HL-60 (cell line): ENCODE measurements around the gene C3orf20.

Source experiments
- CTCF ChIP-seq: IDR thresholded peaks from one replicate; pipeline ENCODE4 v1.5.1; 2011; ENCODE audit warnings: low read length, control low read depth, inconsistent platforms; ENCODE audit not compliant: insufficient read depth
- GABPA ChIP-seq: IDR thresholded peaks from 2 replicates; pipeline ENCODE4 v1.6.1; 2012; ENCODE audit warnings: low read depth
- POLR2AphosphoS5 ChIP-seq: IDR thresholded peaks from 2 replicates; pipeline ENCODE4 v1.6.1; 2012; ENCODE audit warnings: low read depth
- REST ChIP-seq: IDR thresholded peaks from 2 replicates; pipeline ENCODE4 v1.6.1; 2012; ENCODE audit warnings: low read depth; ENCODE audit not compliant: insufficient replicate concordance
- SPI1 ChIP-seq: IDR thresholded peaks from 2 replicates; pipeline ENCODE4 v1.6.1; 2012; ENCODE audit warnings: low read depth, mild to moderate bottlenecking, borderline replicate concordance

GRCh38 chr3:14802381-14802731 is 127.4 kb downstream of the C3orf20 start:
- TF ChIP-seq CTCF, result no peak
- TF ChIP-seq GABPA, result no peak
- TF ChIP-seq REST, result no peak
- no peak for TF ChIP-seq POLR2AphosphoS5
- TF ChIP-seq SPI1, result no peak
